SK-N-SH treated with all-trans-retinoic acid at 6 μM for 48 hours (cell line): ENCODE measurements around the gene INS.

Experiments
- ATAC-seq: fragments of 200-7000 bp; cut with Tn5 transposase; 3 replicates; pipeline ENCODE4 v1.9.1; 2020; ENCODE audit warnings: mild to moderate bottlenecking, moderate library complexity
- ARNTL ChIP-seq: fragments of 450-650 bp; formaldehyde crosslinking; IDR thresholded peaks from 2 replicates; pipeline ENCODE4 v1.5.0; 2020; ENCODE audit warnings: low read depth, mild to moderate bottlenecking, moderate library complexity, borderline replicate concordance
- BACH2 ChIP-seq: fragments of 250-450 bp; sonication (Bioruptor Pico); IDR thresholded peaks from 2 replicates; pipeline ENCODE4 v1.9.0; 2021; ENCODE audit warnings: mild to moderate bottlenecking, borderline replicate concordance
- CSDC2 ChIP-seq: fragments of 250-450 bp; sonication (Bioruptor Pico); IDR thresholded peaks from 2 replicates; pipeline ENCODE4 v1.5.0; 2020; ENCODE audit warnings: mild to moderate bottlenecking, moderate library complexity
- ESRRG ChIP-seq: fragments of 250-450 bp; sonication (Bioruptor Pico); IDR thresholded peaks from 2 replicates; pipeline ENCODE4 v1.6.1; 2021; ENCODE audit warnings: mild to moderate bottlenecking
- ISL1 ChIP-seq: fragments of 250-450 bp; sonication (Bioruptor Pico); IDR thresholded peaks from 2 replicates; pipeline ENCODE4 v2.1.2; 2022; ENCODE audit warnings: mild to moderate bottlenecking, moderate library complexity
- OSR1 ChIP-seq: fragments of 250-450 bp; sonication (Bioruptor Pico); IDR thresholded peaks from 2 replicates; pipeline ENCODE4 v1.8.0; 2022; ENCODE audit warnings: moderate library complexity, mild to moderate bottlenecking, inconsistent platforms
- SNAI2 ChIP-seq: fragments of 250-450 bp; sonication (Bioruptor Pico); IDR thresholded peaks from 2 replicates; pipeline ENCODE4 v1.5.0; 2020; ENCODE audit warnings: mild to moderate bottlenecking, moderate library complexity
- TCF4 ChIP-seq: fragments of 250-450 bp; sonication (Bioruptor Pico); IDR thresholded peaks from 2 replicates; pipeline ENCODE4 v1.8.0; 2021; ENCODE audit warnings: mild to moderate bottlenecking, moderate library complexity, borderline replicate concordance
- TOX ChIP-seq: fragments of 250-450 bp; sonication (Bioruptor Pico); IDR thresholded peaks from 2 replicates; pipeline ENCODE4 v1.8.0; 2021; ENCODE audit warnings: mild to moderate bottlenecking, moderate library complexity, borderline replicate concordance
- ZC3H10 ChIP-seq: fragments of 250-450 bp; sonication (Bioruptor Pico); IDR thresholded peaks from 2 replicates; pipeline ENCODE4 v1.5.1; 2021; ENCODE audit warnings: mild to moderate bottlenecking, moderate library complexity
- ZFP3 ChIP-seq: fragments of 250-450 bp; sonication (Bioruptor Pico); IDR thresholded peaks from 2 replicates; pipeline ENCODE4 v1.5.0; 2020; ENCODE audit warnings: mild to moderate bottlenecking, moderate library complexity
- ZFP30 ChIP-seq: fragments of 450-650 bp; formaldehyde crosslinking; IDR thresholded peaks from 2 replicates; pipeline ENCODE4 v1.5.0; 2022; ENCODE audit warnings: mild to moderate bottlenecking, moderate library complexity
- ZNF565 ChIP-seq: fragments of 450-650 bp; formaldehyde crosslinking; conservative IDR thresholded peaks from 2 replicates; pipeline ENCODE4 v1.5.0; 2020; ENCODE audit warnings: low read depth, mild to moderate bottlenecking, moderate library complexity
- ZNF70 ChIP-seq: fragments of 450-650 bp; formaldehyde crosslinking; IDR thresholded peaks from 2 replicates; pipeline ENCODE4 v1.5.0; 2020; ENCODE audit warnings: mild to moderate bottlenecking, moderate library complexity
- ZNF8 ChIP-seq: fragments of 450-650 bp; formaldehyde crosslinking; IDR thresholded peaks from 2 replicates; pipeline ENCODE4 v1.5.0; 2020; ENCODE audit warnings: mild to moderate bottlenecking, moderate library complexity
- TF ChIP-seq, protein P1 (sequence below): fragments of 250-450 bp; sonication (Bioruptor Pico); IDR thresholded peaks from 2 replicates; pipeline ENCODE4 v1.8.0; 2021; ENCODE audit warnings: low read depth, mild to moderate bottlenecking, moderate library complexity, borderline replicate concordance
- TF ChIP-seq, protein P2 (sequence below): fragments of 250-450 bp; sonication (Bioruptor Pico); IDR thresholded peaks from 2 replicates; pipeline ENCODE4 v1.5.1; 2020; ENCODE audit warnings: low read depth, mild to moderate bottlenecking, moderate library complexity
- TF ChIP-seq, protein P3 (sequence below): fragments of 250-450 bp; sonication (Bioruptor Pico); IDR thresholded peaks from 2 replicates; pipeline ENCODE4 v1.5.0; 2020; ENCODE audit warnings: mild to moderate bottlenecking, moderate library complexity
- TF ChIP-seq, protein P4 (sequence below): fragments of 250-450 bp; sonication (Bioruptor Pico); IDR thresholded peaks from 2 replicates; pipeline ENCODE4 v1.5.1; 2021; ENCODE audit warnings: mild to moderate bottlenecking, moderate library complexity

Gene INS

DNA sequence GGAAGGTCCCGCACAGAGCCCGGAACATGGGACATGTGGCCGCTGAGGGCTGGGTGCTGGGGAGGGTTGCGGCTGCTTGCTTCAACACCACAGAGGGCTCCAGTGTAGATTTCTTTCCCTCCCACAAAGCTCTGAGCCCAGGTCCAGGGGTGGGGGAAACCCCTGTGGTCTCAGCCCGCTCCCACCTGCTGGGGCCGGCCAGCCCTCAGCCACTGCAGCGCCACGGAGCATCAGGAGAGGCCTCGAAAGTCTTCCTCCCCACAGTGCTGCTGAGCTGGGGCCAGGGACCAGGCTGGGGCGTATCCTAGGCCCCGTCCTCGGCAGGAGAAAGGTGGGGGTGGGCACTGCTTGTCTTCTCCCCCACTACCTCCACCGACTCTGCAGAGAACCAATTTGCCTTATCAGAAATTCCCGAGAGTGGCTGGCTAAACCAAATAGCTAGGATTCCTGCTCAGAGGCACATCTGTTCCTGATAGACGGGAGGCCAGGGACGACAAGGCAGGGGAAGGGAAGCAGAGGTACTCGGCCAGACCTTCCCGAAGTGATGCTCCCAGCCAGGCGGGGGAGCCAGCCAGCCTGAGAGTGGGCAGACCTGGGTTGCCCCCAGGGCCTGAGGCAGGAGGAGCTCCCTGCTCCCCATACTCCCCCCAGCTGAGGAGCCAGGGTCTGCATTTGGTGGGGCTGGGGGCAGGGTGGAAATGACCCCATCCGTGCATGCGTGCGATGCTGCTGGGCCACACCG is 40.5 kb downstream of the INS start:
- ATAC-seq = no peak

DNA sequence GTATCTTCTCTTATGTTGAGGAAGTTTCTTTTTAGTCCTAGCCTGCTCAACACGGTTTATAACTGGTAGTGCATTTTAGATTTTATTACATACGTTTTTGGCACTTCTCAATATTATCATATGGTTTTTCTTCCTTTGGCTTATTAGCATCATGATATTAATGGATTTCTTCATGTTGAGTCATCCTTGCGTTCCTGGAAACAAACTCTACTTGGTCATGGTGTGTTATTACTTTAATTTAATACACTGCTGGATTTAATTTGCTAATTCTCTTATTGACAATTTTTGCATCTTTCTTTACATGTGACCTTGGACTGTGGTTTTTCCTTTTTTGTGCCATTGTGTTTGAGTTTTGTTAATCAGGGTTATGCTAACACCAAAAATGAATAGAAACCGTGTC is 42.3 kb downstream of the INS start:
- TF ChIP-seq ZFP3 (CRISPR knock-in tag) = no peak
- TF ChIP-seq ZC3H10 (CRISPR knock-in tag) = no peak
- TF ChIP-seq ARNTL (CRISPR knock-in tag) = no peak
- TF ChIP-seq, protein P1, sequence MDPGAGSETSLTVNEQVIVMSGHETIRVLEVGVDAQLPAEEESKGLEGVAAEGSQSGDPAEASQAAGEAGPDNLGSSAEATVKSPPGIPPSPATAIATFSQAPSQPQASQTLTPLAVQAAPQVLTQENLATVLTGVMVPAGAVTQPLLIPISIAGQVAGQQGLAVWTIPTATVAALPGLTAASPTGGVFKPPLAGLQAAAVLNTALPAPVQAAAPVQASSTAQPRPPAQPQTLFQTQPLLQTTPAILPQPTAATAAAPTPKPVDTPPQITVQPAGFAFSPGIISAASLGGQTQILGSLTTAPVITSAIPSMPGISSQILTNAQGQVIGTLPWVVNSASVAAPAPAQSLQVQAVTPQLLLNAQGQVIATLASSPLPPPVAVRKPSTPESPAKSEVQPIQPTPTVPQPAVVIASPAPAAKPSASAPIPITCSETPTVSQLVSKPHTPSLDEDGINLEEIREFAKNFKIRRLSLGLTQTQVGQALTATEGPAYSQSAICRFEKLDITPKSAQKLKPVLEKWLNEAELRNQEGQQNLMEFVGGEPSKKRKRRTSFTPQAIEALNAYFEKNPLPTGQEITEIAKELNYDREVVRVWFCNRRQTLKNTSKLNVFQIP = no peak
- no peak for TF ChIP-seq BACH2 (CRISPR knock-in tag)
- no peak for TF ChIP-seq TCF4 (CRISPR knock-in tag)
- TF ChIP-seq ISL1 (CRISPR knock-in tag) = no peak
- no peak for TF ChIP-seq ZNF70
- no peak for ATAC-seq

More for the DNA sequence above, 40.5 kb downstream of the INS start:
- TF ChIP-seq ZNF70 (no peak), TCF4 (CRISPR knock-in tag) (peak; percentile 35; the same call in 1 of the 2 replicates)
- TF ChIP-seq, protein P2, sequence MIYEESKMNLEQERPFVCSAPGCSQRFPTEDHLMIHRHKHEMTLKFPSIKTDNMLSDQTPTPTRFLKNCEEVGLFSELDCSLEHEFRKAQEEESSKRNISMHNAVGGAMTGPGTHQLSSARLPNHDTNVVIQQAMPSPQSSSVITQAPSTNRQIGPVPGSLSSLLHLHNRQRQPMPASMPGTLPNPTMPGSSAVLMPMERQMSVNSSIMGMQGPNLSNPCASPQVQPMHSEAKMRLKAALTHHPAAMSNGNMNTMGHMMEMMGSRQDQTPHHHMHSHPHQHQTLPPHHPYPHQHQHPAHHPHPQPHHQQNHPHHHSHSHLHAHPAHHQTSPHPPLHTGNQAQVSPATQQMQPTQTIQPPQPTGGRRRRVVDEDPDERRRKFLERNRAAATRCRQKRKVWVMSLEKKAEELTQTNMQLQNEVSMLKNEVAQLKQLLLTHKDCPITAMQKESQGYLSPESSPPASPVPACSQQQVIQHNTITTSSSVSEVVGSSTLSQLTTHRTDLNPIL (CRISPR knock-in tag) = no peak

DNA sequence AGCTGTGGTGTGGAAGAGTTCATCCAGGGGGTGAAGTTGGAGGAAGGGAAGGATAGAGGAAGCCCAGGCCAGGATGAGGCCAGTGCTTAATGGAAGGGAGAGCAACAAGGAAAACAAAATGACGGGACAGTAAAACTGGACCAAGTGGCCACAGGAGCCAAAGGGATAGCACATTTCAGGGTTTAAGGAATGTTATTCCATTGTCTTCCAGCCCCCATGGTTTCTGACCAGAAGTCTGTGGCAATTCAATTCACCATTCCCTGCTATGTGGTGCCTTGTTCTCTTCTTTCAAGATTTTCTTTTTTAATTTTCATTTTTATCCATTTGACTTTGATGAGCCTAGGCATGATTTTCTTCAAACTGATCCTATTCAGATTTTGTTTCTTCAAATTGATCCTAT is 44.3 kb downstream of the INS start:
- TF ChIP-seq SNAI2 (CRISPR knock-in tag) (no peak), OSR1 (CRISPR knock-in tag) (no peak), ISL1 (CRISPR knock-in tag) (no peak), ZNF565 (CRISPR knock-in tag) (no peak), ZFP30 (CRISPR knock-in tag) (no peak), ESRRG (no peak), CSDC2 (CRISPR knock-in tag) (no peak), TOX (CRISPR knock-in tag) (no peak), TCF4 (CRISPR knock-in tag) (no peak)
- TF ChIP-seq, protein P3, sequence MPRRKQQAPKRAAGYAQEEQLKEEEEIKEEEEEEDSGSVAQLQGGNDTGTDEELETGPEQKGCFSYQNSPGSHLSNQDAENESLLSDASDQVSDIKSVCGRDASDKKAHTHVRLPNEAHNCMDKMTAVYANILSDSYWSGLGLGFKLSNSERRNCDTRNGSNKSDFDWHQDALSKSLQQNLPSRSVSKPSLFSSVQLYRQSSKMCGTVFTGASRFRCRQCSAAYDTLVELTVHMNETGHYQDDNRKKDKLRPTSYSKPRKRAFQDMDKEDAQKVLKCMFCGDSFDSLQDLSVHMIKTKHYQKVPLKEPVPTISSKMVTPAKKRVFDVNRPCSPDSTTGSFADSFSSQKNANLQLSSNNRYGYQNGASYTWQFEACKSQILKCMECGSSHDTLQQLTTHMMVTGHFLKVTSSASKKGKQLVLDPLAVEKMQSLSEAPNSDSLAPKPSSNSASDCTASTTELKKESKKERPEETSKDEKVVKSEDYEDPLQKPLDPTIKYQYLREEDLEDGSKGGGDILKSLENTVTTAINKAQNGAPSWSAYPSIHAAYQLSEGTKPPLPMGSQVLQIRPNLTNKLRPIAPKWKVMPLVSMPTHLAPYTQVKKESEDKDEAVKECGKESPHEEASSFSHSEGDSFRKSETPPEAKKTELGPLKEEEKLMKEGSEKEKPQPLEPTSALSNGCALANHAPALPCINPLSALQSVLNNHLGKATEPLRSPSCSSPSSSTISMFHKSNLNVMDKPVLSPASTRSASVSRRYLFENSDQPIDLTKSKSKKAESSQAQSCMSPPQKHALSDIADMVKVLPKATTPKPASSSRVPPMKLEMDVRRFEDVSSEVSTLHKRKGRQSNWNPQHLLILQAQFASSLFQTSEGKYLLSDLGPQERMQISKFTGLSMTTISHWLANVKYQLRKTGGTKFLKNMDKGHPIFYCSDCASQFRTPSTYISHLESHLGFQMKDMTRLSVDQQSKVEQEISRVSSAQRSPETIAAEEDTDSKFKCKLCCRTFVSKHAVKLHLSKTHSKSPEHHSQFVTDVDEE (CRISPR knock-in tag) = no peak
- no peak for ATAC-seq

DNA sequence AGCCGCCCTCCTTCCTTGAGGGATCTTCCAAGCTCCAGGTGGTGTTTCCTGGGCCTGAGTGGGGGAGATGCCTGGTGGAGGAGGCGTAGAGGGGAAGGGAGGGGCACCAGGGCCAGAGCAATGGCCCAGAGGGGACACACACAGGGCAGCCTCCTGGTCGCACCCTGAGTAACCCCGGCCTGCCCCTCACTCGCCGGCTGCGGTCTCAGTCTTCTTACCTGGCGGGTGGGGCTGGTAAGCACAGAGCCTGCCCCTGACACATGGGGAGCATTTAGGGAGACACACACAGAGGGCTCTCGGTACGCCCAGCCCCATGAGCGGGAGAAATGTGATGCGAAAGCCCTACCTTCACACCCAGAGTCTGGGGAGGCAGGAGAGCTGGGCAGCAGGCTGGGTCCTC is 45.7 kb downstream of the INS start:
- no peak for ATAC-seq
- TF ChIP-seq TCF4 (CRISPR knock-in tag) = no peak
- no peak for TF ChIP-seq ZNF565 (CRISPR knock-in tag)
- no peak for TF ChIP-seq ZFP30 (CRISPR knock-in tag)
- no peak for TF ChIP-seq ISL1 (CRISPR knock-in tag)
- TF ChIP-seq ZNF8 (CRISPR knock-in tag) = no peak

DNA sequence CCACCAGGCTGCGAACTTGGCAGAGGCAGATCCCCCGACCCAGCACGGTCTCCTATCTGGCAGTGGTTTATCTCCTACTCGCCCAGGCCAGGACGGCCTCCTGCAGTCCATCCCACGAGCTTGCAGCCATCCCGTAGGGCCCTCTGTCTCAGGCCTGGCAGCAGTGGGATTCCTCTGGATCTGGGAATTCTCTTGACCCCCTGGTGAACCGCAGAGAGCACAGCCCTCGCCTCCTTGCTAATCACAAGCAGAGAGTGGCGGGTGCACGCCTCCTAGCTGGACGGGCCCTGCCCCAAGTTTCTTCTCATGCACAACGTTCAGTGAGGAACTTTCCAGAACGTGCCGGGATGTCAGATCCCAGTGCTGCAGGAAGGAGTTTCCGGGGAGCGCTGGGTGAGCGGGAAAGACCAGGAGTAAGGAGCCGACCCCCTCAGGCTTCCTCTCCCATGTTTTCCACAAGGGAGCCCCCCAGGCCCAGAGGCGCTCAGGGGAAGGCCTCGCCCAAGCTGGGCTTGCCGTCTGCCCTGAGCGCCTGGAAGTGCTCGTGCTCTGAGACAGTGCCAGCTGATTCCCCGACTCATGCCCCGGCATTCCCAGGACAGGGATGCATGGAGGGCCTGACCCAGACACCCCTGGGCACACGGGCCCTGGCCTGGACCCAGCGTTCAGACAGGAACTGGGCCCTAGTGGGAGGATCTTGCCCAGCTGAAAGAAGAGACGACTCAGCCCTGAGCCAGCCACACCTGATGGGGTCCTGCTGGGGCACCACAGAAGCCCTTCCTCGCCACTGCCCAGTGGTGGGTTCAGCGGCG is 46.4 kb downstream of the INS start:
- TF ChIP-seq, protein P1 = no peak
- TF ChIP-seq, protein P4, sequence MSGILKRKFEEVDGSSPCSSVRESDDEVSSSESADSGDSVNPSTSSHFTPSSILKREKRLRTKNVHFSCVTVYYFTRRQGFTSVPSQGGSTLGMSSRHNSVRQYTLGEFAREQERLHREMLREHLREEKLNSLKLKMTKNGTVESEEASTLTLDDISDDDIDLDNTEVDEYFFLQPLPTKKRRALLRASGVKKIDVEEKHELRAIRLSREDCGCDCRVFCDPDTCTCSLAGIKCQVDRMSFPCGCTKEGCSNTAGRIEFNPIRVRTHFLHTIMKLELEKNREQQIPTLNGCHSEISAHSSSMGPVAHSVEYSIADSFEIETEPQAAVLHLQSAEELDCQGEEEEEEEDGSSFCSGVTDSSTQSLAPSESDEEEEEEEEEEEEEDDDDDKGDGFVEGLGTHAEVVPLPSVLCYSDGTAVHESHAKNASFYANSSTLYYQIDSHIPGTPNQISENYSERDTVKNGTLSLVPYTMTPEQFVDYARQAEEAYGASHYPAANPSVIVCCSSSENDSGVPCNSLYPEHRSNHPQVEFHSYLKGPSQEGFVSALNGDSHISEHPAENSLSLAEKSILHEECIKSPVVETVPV = no peak
- no peak for TF ChIP-seq ZNF8 (CRISPR knock-in tag)
- no peak for ATAC-seq
